Thyroid gland (tissue), 4 donors: Measurements from ENCODE around the gene OOSP4B. TPM values are rescaled to one million over a fixed set of nuclear protein-coding genes. Genes with fewer than 3 reads are reported as not detected.

ENCODE experiments used
- DNase-seq, 2 donors: peaks; one replicate each; pipeline ENCODE4 v3.0.0-alpha.2; 2019
- H3K27ac ChIP-seq, 3 donors: fragments of 200-600 bp; sonication (generic); 1 replicate in 2 of 3; 2 replicates in 1 of 3; pipeline ENCODE4 v1.5.1; 2016 to 2019; ENCODE audit warnings: mild to moderate bottlenecking in 1 of 3, moderate library complexity in 1 of 3
- H3K27me3 ChIP-seq: fragments of 200-600 bp; sonication (generic); one replicate; pipeline ENCODE4 v1.5.1; 2019
- H3K36me3 ChIP-seq, 2 donors: fragments of 200-600 bp; sonication (generic); one replicate each; pipeline ENCODE4 v1.5.1; 2016 to 2019
- H3K4me1 ChIP-seq, 2 donors: fragments of 200-600 bp; sonication (generic); one replicate each; pipeline ENCODE4 v1.5.1; 2017 to 2019
- H3K4me3 ChIP-seq, 3 donors: fragments of 200-600 bp; sonication (generic); replicated peaks in 1 of 3; 1 replicate in 2 of 3; 2 replicates in 1 of 3; pipeline ENCODE4 v1.5.1; 2016; ENCODE audit warnings: mild to moderate bottlenecking in 1 of 3
- H3K9me3 ChIP-seq: fragments of 200-600 bp; sonication (generic); one replicate; pipeline ENCODE4 v1.5.1; 2017
- CTCF ChIP-seq, 6 experiments: fragments of 200-600 bp in 3 of 6; fragments of 450-650 bp in 3 of 6; sonication (generic) in 3 of 6; IDR thresholded peaks; one replicate each; pipeline ENCODE4 v1.5.1; 2016 to 2019; ENCODE audit warnings: antibody characterized with exemption in 6 of 6, mild to moderate bottlenecking in 2 of 6, inconsistent platforms in 1 of 6, moderate library complexity in 1 of 6
- POLR2A ChIP-seq, 2 donors: fragments of 450-650 bp; IDR thresholded peaks; one replicate each; pipeline ENCODE4 v1.6.1; 2017; ENCODE audit warnings: antibody characterized with exemption in 2 of 2, mild to moderate bottlenecking in 2 of 2, moderate library complexity in 1 of 2
- WGBS, 2 donors: methylation state at CpG; one replicate each; pipeline ENCODE4 v1.1.5; 2017; 5-methylcytosine and 5-hydroxymethylcytosine counted together
- intact Hi-C: fragments of 100-400 bp; cut with DNase I; formaldehyde crosslinking; loops from one replicate; pipeline ENCODE4 v1.15.1; 2023
- total RNA-seq, 4 donors: library from RNA; depleted of rRNA; stranded (reverse); fragments of >200 nt; gene quantifications; one replicate each; pipeline ENCODE4 v1.2.3, GENCODE V29; 2016

OOSP4B gene
- total RNA-seq, 4 donors from 2014 or later, result not detected

- WGBS, 2 donors, result 68 to 91% methylated on average over 1 of the region's 1 CpG
- no peak for DNase-seq
- Histone ChIP-seq H3K27me3 (no peaks in the 10 kb centered on the region), H3K4me1 (no peaks in the 10 kb centered on the region), H3K9me3 (no peaks in the 10 kb centered on the region), H3K4me3 (no peak overlapping the region), H3K27ac (no peak overlapping the region), H3K36me3 (no peaks in the 10 kb centered on the region)
- TF ChIP-seq CTCF (IDR thresholded peaks at IDR 0.05), result no peak
- no peak for TF ChIP-seq POLR2A (IDR thresholded peaks at IDR 0.05)
- intact Hi-C loops, result no loop called here
Measured at GRCh38 chr11:59983212-59983611, 33.8 kb upstream of the OOSP4B start.

- WGBS, 2 donors, result 84 to 94% methylated on average over 3 of the region's 3 CpGs
- H3K27ac ChIP-seq, result no peak overlapping the region
- no peaks in the 10 kb centered on the region for H3K27me3 ChIP-seq
- TF ChIP-seq POLR2A (IDR thresholded peaks at IDR 0.05) (no peak), CTCF (IDR thresholded peaks at IDR 0.05) (no peak)
- no peaks in the 10 kb centered on the region for H3K36me3 ChIP-seq
- intact Hi-C loops, result no loop called here
- H3K4me3 ChIP-seq, result no peak overlapping the region
- no peaks in the 10 kb centered on the region for H3K9me3 ChIP-seq
- DNase-seq, result no peak
- no peaks in the 10 kb centered on the region for H3K4me1 ChIP-seq
Measured at GRCh38 chr11:59984368-59984767, 32.6 kb upstream of the OOSP4B start.

- H3K36me3 ChIP-seq, result no peaks in the 10 kb centered on the region
- H3K27ac ChIP-seq, result no peak overlapping the region
- H3K9me3 ChIP-seq, result no peaks in the 10 kb centered on the region
- TF ChIP-seq CTCF (IDR thresholded peaks at IDR 0.05) (no peak), POLR2A (IDR thresholded peaks at IDR 0.05) (no peak)
- DNase-seq, result no peak
- H3K27me3 ChIP-seq, result no peaks in the 10 kb centered on the region
- H3K4me1 ChIP-seq, result no peaks in the 10 kb centered on the region
- 74 to 77% methylated on average over 1 of the region's 1 CpG for WGBS, 2 donors
- intact Hi-C loops, result no loop called here
- H3K4me3 ChIP-seq, result no peak overlapping the region
Measured at GRCh38 chr11:59990421-59990820, 26.6 kb upstream of the OOSP4B start.

GRCh38 chr11:59992425-59992824 is 24.6 kb upstream of the OOSP4B start:
- TF ChIP-seq CTCF (IDR thresholded peaks at IDR 0.05) (no peak), POLR2A (IDR thresholded peaks at IDR 0.05) (no peak)
- H3K4me3 ChIP-seq, result no peak overlapping the region
- H3K36me3 ChIP-seq, result no peaks in the 10 kb centered on the region
- no peak for DNase-seq
- H3K4me1 ChIP-seq, result no peaks in the 10 kb centered on the region
- intact Hi-C loops, result no loop called here
- H3K27ac ChIP-seq, result no peak overlapping the region
- H3K9me3 ChIP-seq, result no peaks in the 10 kb centered on the region
- no peaks in the 10 kb centered on the region for H3K27me3 ChIP-seq
- 68 to 71% methylated on average over 5 of the region's 5 CpGs for WGBS, 2 donors

GRCh38 chr11:59997800-59998199 is 19.2 kb upstream of the OOSP4B start:
- no peaks in the 10 kb centered on the region for H3K4me1 ChIP-seq
- no peaks in the 10 kb centered on the region for H3K27me3 ChIP-seq
- intact Hi-C loops, result no loop called here
- no peak for DNase-seq
- H3K9me3 ChIP-seq, result no peaks in the 10 kb centered on the region
- WGBS, 2 donors, result 61 to 75% methylated on average over 2 of the region's 2 CpGs
- no peak for TF ChIP-seq POLR2A (IDR thresholded peaks at IDR 0.05)
- no peak for TF ChIP-seq CTCF (IDR thresholded peaks at IDR 0.05)
- no peak overlapping the region for H3K27ac ChIP-seq
- H3K4me3 ChIP-seq, result no peak overlapping the region
- no peaks in the 10 kb centered on the region for H3K36me3 ChIP-seq
